ENCODE data around the gene CDC5L.

GRCh38 chr6:44422531-44422930 lies 35.0 kb downstream of the CDC5L start:
- TF ChIP-seq SUZ12 (IDR thresholded peaks at IDR 0.05; ENCODE audit: extremely low read depth, insufficient read depth, insufficient read length) (no peak), YY1 (IDR thresholded peaks at IDR 0.05; ENCODE audit: insufficient read depth, insufficient read length) (no peak)
